GM18951 (cell line): ENCODE measurements around the gene CDKN3.
"Not testable (repeated sequence)": the region's sequence is repeated elsewhere in the genome, so short reads cannot be mapped to it uniquely, and the experiment has no call there.

Experiments used
- POLR2A ChIP-seq: IDR thresholded peaks from 4 replicates; pipeline ENCODE4 v1.6.1; 2011; ENCODE audit warnings: mild to moderate bottlenecking; ENCODE audit not compliant: insufficient read length, insufficient read depth; ENCODE audit errors: extremely low read depth
- in situ Hi-C: fragments of 300-500 bp; cut with MboI; formaldehyde crosslinking; loops from one replicate; pipeline ENCODE4 v1.12.0; 2022; ENCODE audit warnings: low sequenced_read_pairs, mixed read lengths, inconsistent platforms; ENCODE audit not compliant: unreplicated experiment

The CDKN3 gene

GRCh38 chr14:54443981-54444380 is 47.2 kb downstream of the CDKN3 start:
- in situ Hi-C loops, result no loop called here
- TF ChIP-seq POLR2A, result no peak

GRCh38 chr14:54444681-54445080 is 47.9 kb downstream of the CDKN3 start:
- in situ Hi-C loops, result no loop called here
- no peak for TF ChIP-seq POLR2A

- in situ Hi-C loops, result no loop called here
- no peak for TF ChIP-seq POLR2A
Observed at GRCh38 chr14:54446161-54446693, 49.4 kb downstream of the CDKN3 start.

GRCh38 chr14:54447231-54447692 is 50.5 kb downstream of the CDKN3 start:
- in situ Hi-C loops, result no loop called here
- TF ChIP-seq POLR2A, result no peak

- in situ Hi-C loops, result no loop called here
- no peak for TF ChIP-seq POLR2A
Observed at GRCh38 chr14:54450535-54450934, 53.7 kb downstream of the CDKN3 start.

- TF ChIP-seq POLR2A, result no peak
Observed at GRCh38 chr14:54451121-54451601, 54.4 kb downstream of the CDKN3 start.

GRCh38 chr14:54451961-54452360 is 55.2 kb downstream of the CDKN3 start:
- no peak for TF ChIP-seq POLR2A
- in situ Hi-C loops, result no loop called here

More at GRCh38 chr14:54451121-54451601, 54.4 kb downstream of the CDKN3 start:
- in situ Hi-C loops, result no loop called here

- in situ Hi-C loops, result no loop called here
Observed at GRCh38 chr14:54453252-54453651, 56.4 kb downstream of the CDKN3 start.

GRCh38 chr14:54453990-54454389 is 57.2 kb downstream of the CDKN3 start:
- in situ Hi-C loops, result not testable (repeated sequence)

More at GRCh38 chr14:54453252-54453651, 56.4 kb downstream of the CDKN3 start:
- TF ChIP-seq POLR2A, result no peak

GRCh38 chr14:54455363-54455762 is 58.6 kb downstream of the CDKN3 start:
- TF ChIP-seq POLR2A, result no peak
- in situ Hi-C loops, result no loop called here

GRCh38 chr14:54456820-54457608 is 60.2 kb downstream of the CDKN3 start:
- in situ Hi-C loops, result not testable (repeated sequence)

- TF ChIP-seq POLR2A, result no peak
- in situ Hi-C loops, result no loop called here
Observed at GRCh38 chr14:54457609-54457996, 60.8 kb downstream of the CDKN3 start.

GRCh38 chr14:54458536-54458935 is 61.7 kb downstream of the CDKN3 start:
- in situ Hi-C loops, result not testable (repeated sequence)

- in situ Hi-C loops, result no loop called here
- no peak for TF ChIP-seq POLR2A
Observed at GRCh38 chr14:54459106-54459505, 62.3 kb downstream of the CDKN3 start.
